ENCODE measurements around the gene SPATA32. TPM values are rescaled to one million over a fixed set of nuclear protein-coding genes. Genes with fewer than 3 reads are reported as not detected.
"Not testable (repeated sequence)": the region's sequence is repeated elsewhere in the genome, so short reads cannot be mapped to it uniquely, and the experiment has no call there.

Gene SPATA32
- total RNA-seq, 4 donors from 2014 or later = 0.48 TPM; not detected in 3

DNA sequence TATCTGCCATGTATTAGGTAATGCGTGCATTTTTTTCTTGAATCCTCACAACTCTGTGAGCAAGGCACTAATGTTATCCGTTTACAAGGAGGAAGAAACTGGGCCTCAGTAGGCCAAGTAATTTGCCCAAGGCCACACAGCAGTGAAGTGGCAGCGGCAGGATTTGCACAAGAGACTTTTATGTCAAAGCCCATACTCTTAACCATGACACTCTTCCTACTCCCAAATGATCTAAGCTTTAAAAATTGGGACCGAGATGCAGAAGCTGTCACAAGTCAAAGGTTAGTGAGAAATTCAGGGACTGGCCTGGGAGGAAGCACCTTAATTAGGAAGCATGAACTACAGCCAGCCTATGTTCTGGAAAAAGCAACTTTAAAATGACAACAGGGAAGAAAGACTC lies 44.2 kb upstream of the SPATA32 start:
- no peak overlapping the region for H3K4me3 ChIP-seq
- no peak for DNase-seq
- no peaks in the 10 kb centered on the region for H3K9me3 ChIP-seq
- intact Hi-C loops (cut with DNase I; ENCODE audit: low total_unique reads) = no loop called here
- in situ Hi-C loops (cut with MboI; ENCODE audit: low pct_ligation_motif_present in 1 of 4, low pct_unique_long_range_greater_than_20kb in 1 of 4, low sequenced_read_pairs in 3 of 4) = no loop called here
- TF ChIP-seq POLR2A (IDR thresholded peaks at IDR 0.05) = no peak
- no peak for TF ChIP-seq POLR2AphosphoS5 (IDR thresholded peaks at IDR 0.05)
- no peak for TF ChIP-seq CTCF (IDR thresholded peaks at IDR 0.05)
- TF ChIP-seq EP300 (IDR thresholded peaks at IDR 0.05; ENCODE audit: low read depth) = no peak
- peak overlapping the region; percentile 99 to 100 (median 100) for H3K27ac ChIP-seq
- H3K36me3 ChIP-seq = no peaks in the 10 kb centered on the region
- no peaks in the 10 kb centered on the region for H3K27me3 ChIP-seq
- WGBS, 2 donors (ENCODE audit: low coverage in 1 of 2) = 60 to 62% methylated on average over 1 to 4 of the region's 4 CpGs
- H3K4me1 ChIP-seq = peaks cover 68 to 92% (median 74%) of the 10 kb centered on the region in 4 donors

GRCh38 chr17:45305530-45306087 lies 43.7 kb upstream of the SPATA32 start:
- peak overlapping the region; percentile 99 to 100 (median 100) for H3K27ac ChIP-seq
- H3K27me3 ChIP-seq = no peaks in the 10 kb centered on the region
- H3K4me3 ChIP-seq = no peak overlapping the region
- H3K9me3 ChIP-seq = no peaks in the 10 kb centered on the region
- 83 to 100% methylated on average over 1 to 3 of the region's 3 CpGs for WGBS, 2 donors (ENCODE audit: low coverage in 1 of 2)
- peaks cover 64 to 92% (median 70%) of the 10 kb centered on the region in 4 donors for H3K4me1 ChIP-seq
- intact Hi-C loops (cut with DNase I; ENCODE audit: low total_unique reads) = no loop called here
- no peaks in the 10 kb centered on the region for H3K36me3 ChIP-seq
- in situ Hi-C loops (cut with MboI; ENCODE audit: low pct_ligation_motif_present in 1 of 4, low pct_unique_long_range_greater_than_20kb in 1 of 4, low sequenced_read_pairs in 3 of 4) = no loop called here
- DNase-seq = no peak
- TF ChIP-seq POLR2A (IDR thresholded peaks at IDR 0.05) (no peak), CTCF (IDR thresholded peaks at IDR 0.05) (no peak)

DNA sequence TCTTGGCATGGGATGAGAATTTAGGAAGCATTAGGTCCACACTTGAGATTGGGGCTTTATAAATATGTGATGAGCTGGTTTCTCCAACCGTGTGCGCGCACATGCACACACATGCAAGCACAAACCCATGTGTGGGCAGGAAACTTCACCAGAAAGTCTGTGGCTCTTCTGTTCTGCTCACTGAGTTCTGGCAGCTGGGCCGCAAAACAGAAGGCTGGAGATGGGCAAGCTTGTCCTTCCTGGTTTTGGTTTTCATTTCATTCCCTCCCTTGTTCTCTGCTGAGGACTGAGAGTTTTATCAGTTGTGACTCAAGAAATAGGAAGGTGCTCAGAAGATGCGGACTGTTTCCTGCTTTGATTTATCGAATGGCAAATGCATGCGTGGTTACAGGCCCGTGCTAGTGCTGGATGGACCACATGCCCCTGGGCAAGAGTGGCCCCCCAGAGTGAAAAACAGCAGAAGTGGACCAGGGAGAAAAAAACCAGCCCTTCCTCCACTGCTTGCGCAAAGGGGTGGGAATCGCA lies 40.8 kb upstream of the SPATA32 start:
- TF ChIP-seq POLR2AphosphoS5 (IDR thresholded peaks at IDR 0.05) (no peak), POLR2A (IDR thresholded peaks at IDR 0.05) (no peak), CTCF (IDR thresholded peaks at IDR 0.05) (no peak), EP300 (IDR thresholded peaks at IDR 0.05; ENCODE audit: low read depth) (no peak)
- Histone ChIP-seq H3K36me3 (no peaks in the 10 kb centered on the region), H3K9me3 (no peaks in the 10 kb centered on the region), H3K4me1 (peaks cover 56 to 92% (median 68%) of the 10 kb centered on the region in 4 donors), H3K27me3 (no peaks in the 10 kb centered on the region), H3K4me3 (no peak overlapping the region), H3K27ac (peak overlapping the region; percentile 73 to 100 (median 92))
- in situ Hi-C loops (cut with MboI; ENCODE audit: low pct_ligation_motif_present in 1 of 4, low pct_unique_long_range_greater_than_20kb in 1 of 4, low sequenced_read_pairs in 3 of 4) (no loop called here), intact Hi-C loops (cut with DNase I; ENCODE audit: low total_unique reads) (no loop called here)
- WGBS, 2 donors (ENCODE audit: low coverage in 1 of 2) = 63 to 86% methylated on average over 2 to 10 of the region's 10 CpGs
- peak; percentile 60 for DNase-seq

DNA sequence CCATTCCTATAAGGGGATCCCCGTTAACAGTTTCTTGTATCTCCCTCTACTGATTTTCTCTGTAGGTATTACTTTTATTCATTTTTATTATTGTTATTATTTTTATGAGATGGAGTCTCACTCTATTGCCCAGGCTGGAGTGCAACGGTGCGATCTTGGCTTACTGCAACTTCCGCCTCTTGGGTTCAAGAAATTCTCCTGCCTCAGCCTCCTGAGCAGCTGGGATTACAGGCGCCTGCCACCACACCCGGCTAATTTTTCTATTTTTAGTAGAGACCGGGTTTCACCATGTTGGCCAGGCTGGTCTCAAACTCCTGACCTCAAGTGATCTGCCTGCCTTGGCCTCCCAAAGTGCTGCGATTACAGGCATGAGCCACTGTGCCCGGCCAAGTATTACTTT lies 40.3 kb upstream of the SPATA32 start:
- H3K36me3 ChIP-seq; H3K9me3 ChIP-seq; DNase-seq; intact Hi-C loops (cut with DNase I; ENCODE audit: low total_unique reads); H3K27me3 ChIP-seq; H3K4me3 ChIP-seq; in situ Hi-C loops (cut with MboI; ENCODE audit: low pct_ligation_motif_present in 1 of 4, low pct_unique_long_range_greater_than_20kb in 1 of 4, low sequenced_read_pairs in 3 of 4): not testable (repeated sequence)
- H3K27ac ChIP-seq = peak overlapping the region; percentile 73 to 100 (median 92)
- H3K4me1 ChIP-seq = peaks cover 52 to 92% (median 68%) of the 10 kb centered on the region in 4 donors
- WGBS, 2 donors (ENCODE audit: low coverage in 1 of 2) = 64% methylated on average over 9 of the region's 9 CpGs; no CpG with 5 or more reads in 1 of the 2 donors

DNA sequence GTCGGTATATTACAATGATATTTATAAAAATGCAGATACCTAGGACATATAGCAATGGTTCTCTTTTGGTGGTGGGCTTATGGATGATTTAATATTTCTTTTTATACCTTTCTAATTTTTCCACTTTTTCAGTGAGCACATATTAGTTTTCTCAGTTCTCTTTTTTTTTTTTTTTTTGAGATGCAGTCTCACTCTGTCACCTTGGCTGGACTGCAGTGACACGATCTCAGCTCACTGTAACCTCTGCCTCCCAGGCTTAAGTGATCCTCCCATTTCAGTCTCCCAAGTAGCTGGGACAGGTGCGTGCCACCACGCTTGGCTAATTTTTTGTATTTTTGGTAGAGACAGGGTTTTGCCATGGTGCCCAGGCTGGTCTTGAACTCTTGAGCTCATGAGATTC lies 39.8 kb upstream of the SPATA32 start:
- DNase-seq = no peak
- in situ Hi-C loops (cut with MboI; ENCODE audit: low pct_ligation_motif_present in 1 of 4, low pct_unique_long_range_greater_than_20kb in 1 of 4, low sequenced_read_pairs in 3 of 4) = no loop called here
- Histone ChIP-seq H3K27ac (peak overlapping the region; percentile 73 to 100 (median 92)), H3K9me3 (no peaks in the 10 kb centered on the region), H3K4me1 (peaks cover 52 to 92% (median 68%) of the 10 kb centered on the region in 4 donors), H3K4me3 (no peak overlapping the region), H3K36me3 (no peaks in the 10 kb centered on the region), H3K27me3 (no peaks in the 10 kb centered on the region)
- TF ChIP-seq CTCF (IDR thresholded peaks at IDR 0.05) = no peak
- no peak for TF ChIP-seq POLR2AphosphoS5 (IDR thresholded peaks at IDR 0.05)
- TF ChIP-seq EP300 (IDR thresholded peaks at IDR 0.05; ENCODE audit: low read depth) = no peak
- TF ChIP-seq POLR2A (IDR thresholded peaks at IDR 0.05) = no peak
- 85 to 90% methylated on average over 4 of the region's 4 CpGs for WGBS, 2 donors (ENCODE audit: low coverage in 1 of 2)
- intact Hi-C loops (cut with DNase I; ENCODE audit: low total_unique reads) = no loop called here

All from transverse colon (tissue), 4 donors.